ENCODE results near the gene CDYL2.

DNA sequence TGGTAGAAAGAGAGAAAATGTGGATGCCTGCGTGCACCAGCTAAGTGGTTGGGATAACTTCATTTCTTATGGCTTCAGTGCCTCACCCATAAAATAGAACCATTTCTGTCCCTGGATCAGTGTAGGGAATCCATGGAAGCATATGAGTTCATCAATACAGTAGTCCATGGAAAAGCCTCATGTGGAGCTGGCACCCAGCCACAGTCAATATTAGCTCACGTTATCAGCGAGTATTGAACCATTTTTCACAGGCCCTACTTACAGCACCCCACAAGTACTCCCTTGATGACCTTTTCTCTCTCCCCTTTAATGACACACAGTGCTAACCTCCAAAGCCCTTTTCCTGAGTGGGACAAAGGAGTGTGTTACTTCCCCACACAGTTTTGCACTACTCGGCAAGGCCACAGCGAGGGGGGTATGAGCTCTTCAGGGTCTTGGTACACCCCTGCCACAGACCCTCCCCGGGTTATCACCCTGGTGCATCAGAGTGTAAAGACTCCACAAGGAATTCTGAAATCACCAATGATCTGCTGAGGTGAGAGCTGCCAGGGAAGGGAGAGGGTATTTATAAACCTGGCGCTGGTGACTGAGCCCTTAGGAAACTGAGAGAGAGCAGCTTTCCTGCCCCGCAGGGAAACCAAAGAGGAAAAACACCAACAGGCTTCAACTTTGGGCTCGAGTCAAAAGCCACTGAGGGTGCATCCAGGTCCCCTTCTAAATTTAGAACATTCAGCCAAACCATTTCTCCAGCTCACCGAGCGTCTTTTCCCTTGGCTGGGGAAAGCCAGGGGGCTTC, 226.7 kb downstream of the CDYL2 start:
- TF ChIP-seq, protein P1, sequence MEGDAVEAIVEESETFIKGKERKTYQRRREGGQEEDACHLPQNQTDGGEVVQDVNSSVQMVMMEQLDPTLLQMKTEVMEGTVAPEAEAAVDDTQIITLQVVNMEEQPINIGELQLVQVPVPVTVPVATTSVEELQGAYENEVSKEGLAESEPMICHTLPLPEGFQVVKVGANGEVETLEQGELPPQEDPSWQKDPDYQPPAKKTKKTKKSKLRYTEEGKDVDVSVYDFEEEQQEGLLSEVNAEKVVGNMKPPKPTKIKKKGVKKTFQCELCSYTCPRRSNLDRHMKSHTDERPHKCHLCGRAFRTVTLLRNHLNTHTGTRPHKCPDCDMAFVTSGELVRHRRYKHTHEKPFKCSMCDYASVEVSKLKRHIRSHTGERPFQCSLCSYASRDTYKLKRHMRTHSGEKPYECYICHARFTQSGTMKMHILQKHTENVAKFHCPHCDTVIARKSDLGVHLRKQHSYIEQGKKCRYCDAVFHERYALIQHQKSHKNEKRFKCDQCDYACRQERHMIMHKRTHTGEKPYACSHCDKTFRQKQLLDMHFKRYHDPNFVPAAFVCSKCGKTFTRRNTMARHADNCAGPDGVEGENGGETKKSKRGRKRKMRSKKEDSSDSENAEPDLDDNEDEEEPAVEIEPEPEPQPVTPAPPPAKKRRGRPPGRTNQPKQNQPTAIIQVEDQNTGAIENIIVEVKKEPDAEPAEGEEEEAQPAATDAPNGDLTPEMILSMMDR (IDR thresholded peaks at IDR 0.05) = no peak
- no peak for TF ChIP-seq EP300 (IDR thresholded peaks at IDR 0.05)
- no peak for TF ChIP-seq POLR2A (IDR thresholded peaks at IDR 0.05)
